ENCODE results near the gene UBAP1. TPM values are rescaled to one million over a fixed set of nuclear protein-coding genes. Genes with fewer than 3 reads are reported as not detected.
"Not testable (repeated sequence)": the region's sequence is repeated elsewhere in the genome, so short reads cannot be mapped to it uniquely, and the experiment has no call there.

Gene UBAP1
- total RNA-seq, result 26.0 TPM

- intact Hi-C loops (cut with DNase I), result loop anchor here (2.0 to 10.0 kb wide), 8 partner anchors 52 to 810 kb away; partner anchors contain the start of genes DCAF12, DNAJB5, KIF24 and MYORG
- H3K27ac ChIP-seq, result peak within 1 kb of the TSS; percentile 96 to 97
- H3K9me3 ChIP-seq, result no peaks in the 10 kb centered on the region
- peak within 1 kb of the TSS; percentile 82 to 83 for H3K4me3 ChIP-seq
- no peaks in the 10 kb centered on the region for H3K27me3 ChIP-seq
- TF ChIP-seq CTCF (IDR thresholded peaks at IDR 0.05), result peak in 1 of 3 experiments; percentile 5
- H3K36me3 ChIP-seq, result no peaks in the 10 kb centered on the region
- DNase-seq (ENCODE audit: low spot score in 2 of 2), result peak; percentile 92 to 99
- H3K4me1 ChIP-seq, result peaks cover 0 to 3% of the 10 kb centered on the region in 2 donors
These were observed at the start of gene UBAP1 for GRCh38 chr9:34178436-34179212. Gene UBAP1, plus strand, starts transcription at chr9:34179043. Its CDS starts 41,872 bp downstream, at chr9:34220915.

GRCh38 chr9:34131571-34131970 is 47.3 kb upstream of the UBAP1 start:
- no peaks in the 10 kb centered on the region for H3K27me3 ChIP-seq
- H3K36me3 ChIP-seq, result no peaks in the 10 kb centered on the region
- H3K4me3 ChIP-seq, result no peak overlapping the region
- H3K9me3 ChIP-seq, result no peaks in the 10 kb centered on the region
- intact Hi-C loops (cut with DNase I), result no loop called here
- TF ChIP-seq CTCF (IDR thresholded peaks at IDR 0.05), result no peak
- H3K27ac ChIP-seq, result no peak overlapping the region
- peaks cover 3% of the 10 kb centered on the region in 2 donors for H3K4me1 ChIP-seq
- DNase-seq (ENCODE audit: low spot score in 2 of 2), result no peak

GRCh38 chr9:34133436-34133949 is 45.4 kb upstream of the UBAP1 start:
- intact Hi-C loops (cut with DNase I), result no loop called here
- Histone ChIP-seq H3K27me3 (no peaks in the 10 kb centered on the region), H3K4me3 (no peak overlapping the region), H3K36me3 (no peaks in the 10 kb centered on the region), H3K9me3 (no peaks in the 10 kb centered on the region), H3K4me1 (no peaks in the 10 kb centered on the region), H3K27ac (no peak overlapping the region)
- no peak for DNase-seq (ENCODE audit: low spot score in 2 of 2)
- no peak for TF ChIP-seq CTCF (IDR thresholded peaks at IDR 0.05)

GRCh38 chr9:34134521-34134920 is 44.3 kb upstream of the UBAP1 start:
- Histone ChIP-seq H3K36me3 (no peaks in the 10 kb centered on the region), H3K4me3 (no peak overlapping the region), H3K27me3 (no peaks in the 10 kb centered on the region), H3K4me1 (no peaks in the 10 kb centered on the region), H3K27ac (no peak overlapping the region), H3K9me3 (no peaks in the 10 kb centered on the region)
- no peak for DNase-seq (ENCODE audit: low spot score in 2 of 2)
- intact Hi-C loops (cut with DNase I), result no loop called here
- no peak for TF ChIP-seq CTCF (IDR thresholded peaks at IDR 0.05)

GRCh38 chr9:34138644-34139043 is 40.2 kb upstream of the UBAP1 start:
- intact Hi-C loops (cut with DNase I); H3K27me3 ChIP-seq; H3K4me3 ChIP-seq; H3K36me3 ChIP-seq; DNase-seq (ENCODE audit: low spot score in 2 of 2); H3K4me1 ChIP-seq; H3K27ac ChIP-seq; H3K9me3 ChIP-seq: not testable (repeated sequence)

GRCh38 chr9:34139477-34140146 is 39.2 kb upstream of the UBAP1 start:
- Histone ChIP-seq H3K27ac (no peak overlapping the region), H3K9me3 (no peaks in the 10 kb centered on the region), H3K36me3 (no peaks in the 10 kb centered on the region), H3K4me3 (no peak overlapping the region), H3K4me1 (no peaks in the 10 kb centered on the region), H3K27me3 (no peaks in the 10 kb centered on the region)
- intact Hi-C loops (cut with DNase I), result no loop called here
- peak in 1 of 2 donors; percentile 83 for DNase-seq (ENCODE audit: low spot score in 2 of 2)
- TF ChIP-seq CTCF (IDR thresholded peaks at IDR 0.05), result peak in 2 of 3 experiments; percentile 14 to 46
